ENCODE data around the gene SCAP.

The SCAP gene

DNA sequence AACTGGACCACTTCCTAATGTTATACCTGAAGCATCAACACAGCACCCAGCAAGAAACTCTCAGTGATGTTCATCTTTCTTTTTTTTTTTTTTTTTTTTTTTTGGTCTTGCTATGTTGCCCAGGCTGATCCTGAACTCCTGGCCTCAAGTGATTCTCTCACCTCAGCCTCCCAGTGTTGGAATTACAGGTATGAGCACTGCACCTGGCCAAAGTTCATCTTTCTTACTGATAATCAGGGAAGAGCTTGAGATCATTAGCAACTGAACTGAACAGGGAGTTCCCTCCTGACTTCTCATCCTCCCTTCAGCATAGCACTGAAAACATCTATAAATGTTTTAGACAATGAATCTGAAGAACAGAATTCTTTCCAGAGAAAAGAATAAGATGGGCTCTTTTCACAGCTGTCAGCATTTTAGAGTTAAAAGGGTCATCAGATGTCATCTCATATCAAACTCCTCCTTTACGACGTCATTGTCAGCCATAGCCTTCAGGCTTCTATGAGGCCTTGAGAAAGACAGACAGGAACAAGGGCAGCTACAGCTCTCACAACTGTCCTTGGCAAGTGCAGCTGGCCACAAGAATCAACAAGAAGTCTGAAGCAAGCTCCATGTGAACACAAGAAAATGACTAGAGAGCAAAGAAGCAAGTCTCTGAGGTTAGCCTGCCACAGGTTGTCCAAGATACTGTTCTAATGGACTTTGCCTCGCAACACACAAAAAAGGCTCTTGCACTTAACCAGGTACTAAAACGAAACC is 33.8 kb downstream of the SCAP start:
- TF ChIP-seq, protein P1, sequence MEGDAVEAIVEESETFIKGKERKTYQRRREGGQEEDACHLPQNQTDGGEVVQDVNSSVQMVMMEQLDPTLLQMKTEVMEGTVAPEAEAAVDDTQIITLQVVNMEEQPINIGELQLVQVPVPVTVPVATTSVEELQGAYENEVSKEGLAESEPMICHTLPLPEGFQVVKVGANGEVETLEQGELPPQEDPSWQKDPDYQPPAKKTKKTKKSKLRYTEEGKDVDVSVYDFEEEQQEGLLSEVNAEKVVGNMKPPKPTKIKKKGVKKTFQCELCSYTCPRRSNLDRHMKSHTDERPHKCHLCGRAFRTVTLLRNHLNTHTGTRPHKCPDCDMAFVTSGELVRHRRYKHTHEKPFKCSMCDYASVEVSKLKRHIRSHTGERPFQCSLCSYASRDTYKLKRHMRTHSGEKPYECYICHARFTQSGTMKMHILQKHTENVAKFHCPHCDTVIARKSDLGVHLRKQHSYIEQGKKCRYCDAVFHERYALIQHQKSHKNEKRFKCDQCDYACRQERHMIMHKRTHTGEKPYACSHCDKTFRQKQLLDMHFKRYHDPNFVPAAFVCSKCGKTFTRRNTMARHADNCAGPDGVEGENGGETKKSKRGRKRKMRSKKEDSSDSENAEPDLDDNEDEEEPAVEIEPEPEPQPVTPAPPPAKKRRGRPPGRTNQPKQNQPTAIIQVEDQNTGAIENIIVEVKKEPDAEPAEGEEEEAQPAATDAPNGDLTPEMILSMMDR (IDR thresholded peaks at IDR 0.05; ENCODE audit: insufficient read depth, low read depth, low read length, missing control alignments), result no peak
- H3K4me3 ChIP-seq (ENCODE audit: low read length), result no peak overlapping the region
- no peak for DNase-seq (ENCODE audit: low read depth)

DNA sequence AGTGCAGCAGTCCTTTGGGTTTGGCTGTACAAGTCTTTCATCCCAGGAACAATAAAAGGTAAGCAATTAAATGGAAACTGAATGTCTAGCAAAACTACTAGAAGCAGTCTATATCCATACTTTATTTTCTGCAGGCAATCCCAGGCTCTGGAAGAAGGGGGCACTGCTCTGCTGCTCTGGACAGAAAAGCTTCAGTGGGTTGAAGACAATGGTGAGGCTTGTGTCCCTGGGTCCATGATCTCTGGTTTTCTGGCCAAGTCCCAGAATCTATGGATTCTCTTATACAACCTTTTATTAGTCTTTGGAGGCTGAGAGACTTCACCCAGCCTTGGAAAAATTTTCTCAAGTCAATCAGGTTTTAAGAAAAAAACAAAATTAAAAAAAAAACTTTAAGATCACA is 35.6 kb downstream of the SCAP start:
- peak; percentile 32 for DNase-seq (ENCODE audit: low read depth)
- TF ChIP-seq, protein P1 (IDR thresholded peaks at IDR 0.05; ENCODE audit: insufficient read depth, low read depth, low read length, missing control alignments), result peak; percentile 37
- H3K4me3 ChIP-seq (ENCODE audit: low read length), result no peak overlapping the region

DNA sequence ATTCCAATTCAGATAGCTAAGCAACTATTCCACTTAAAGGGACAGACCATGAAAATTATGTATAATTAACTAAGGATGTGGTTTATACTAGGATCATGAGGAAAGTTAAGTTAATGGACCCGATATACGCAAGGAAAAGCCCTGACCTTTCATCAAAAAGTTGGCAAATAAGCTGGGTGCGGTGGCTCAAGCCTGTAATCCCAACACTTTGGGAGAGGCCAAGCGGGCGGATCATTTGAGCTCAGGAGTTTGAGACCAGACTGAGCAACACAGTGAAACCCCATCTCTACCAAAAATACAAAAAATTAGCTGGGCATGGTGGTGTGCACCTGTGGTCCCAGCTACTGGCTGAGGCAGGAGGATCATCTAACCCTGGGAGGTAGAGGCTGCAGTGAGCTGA is 39.6 kb downstream of the SCAP start:
- TF ChIP-seq, protein P1 (IDR thresholded peaks at IDR 0.05; ENCODE audit: insufficient read depth, low read depth, low read length, missing control alignments), result no peak
- DNase-seq (ENCODE audit: low read depth), result no peak
- no peak overlapping the region for H3K4me3 ChIP-seq (ENCODE audit: low read length)

DNA sequence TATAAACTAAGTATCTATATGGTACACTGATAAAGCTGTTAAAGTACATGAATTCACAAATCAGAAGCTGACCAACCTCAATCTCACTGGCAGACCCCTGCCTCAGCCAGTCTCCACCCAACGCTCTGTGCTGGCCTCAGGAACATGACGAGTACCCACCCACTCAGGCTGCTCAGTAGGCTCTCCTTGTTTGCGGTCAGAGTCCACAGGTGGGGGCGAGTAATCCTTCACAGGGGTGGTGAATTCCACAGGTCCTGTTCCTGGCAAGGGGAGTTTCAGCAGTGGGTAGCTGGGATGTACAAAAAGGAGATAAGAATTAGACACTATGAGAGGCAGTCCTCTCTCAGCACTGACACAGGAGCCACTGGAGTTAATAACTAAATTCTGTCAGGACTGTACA is 40.9 kb downstream of the SCAP start:
- no peak for DNase-seq (ENCODE audit: low read depth)
- TF ChIP-seq, protein P1 (IDR thresholded peaks at IDR 0.05; ENCODE audit: insufficient read depth, low read depth, low read length, missing control alignments), result no peak
- H3K4me3 ChIP-seq (ENCODE audit: low read length), result no peak overlapping the region

DNA sequence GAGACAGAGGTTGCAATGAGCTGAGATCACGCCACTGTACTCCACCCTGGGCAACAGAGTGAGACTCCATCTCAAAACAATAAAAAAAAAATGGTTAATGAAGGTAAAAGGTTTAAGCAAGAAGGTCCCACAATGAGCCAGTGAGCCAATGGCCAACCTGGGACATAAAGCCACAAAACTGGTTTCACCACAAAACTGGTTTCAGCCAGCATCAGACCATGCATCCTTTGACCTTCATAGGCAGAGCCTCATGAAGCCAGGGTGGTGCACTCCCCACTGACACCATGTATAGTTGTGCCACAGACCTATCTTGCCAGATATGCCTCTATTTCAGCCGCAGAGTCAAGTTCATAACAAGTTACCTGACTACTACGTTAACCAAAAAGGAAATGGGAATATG is 41.9 kb downstream of the SCAP start:
- no peak overlapping the region for H3K4me3 ChIP-seq (ENCODE audit: low read length)
- TF ChIP-seq, protein P1 (IDR thresholded peaks at IDR 0.05; ENCODE audit: insufficient read depth, low read depth, low read length, missing control alignments), result no peak
- DNase-seq (ENCODE audit: low read depth), result peak; percentile 42

DNA sequence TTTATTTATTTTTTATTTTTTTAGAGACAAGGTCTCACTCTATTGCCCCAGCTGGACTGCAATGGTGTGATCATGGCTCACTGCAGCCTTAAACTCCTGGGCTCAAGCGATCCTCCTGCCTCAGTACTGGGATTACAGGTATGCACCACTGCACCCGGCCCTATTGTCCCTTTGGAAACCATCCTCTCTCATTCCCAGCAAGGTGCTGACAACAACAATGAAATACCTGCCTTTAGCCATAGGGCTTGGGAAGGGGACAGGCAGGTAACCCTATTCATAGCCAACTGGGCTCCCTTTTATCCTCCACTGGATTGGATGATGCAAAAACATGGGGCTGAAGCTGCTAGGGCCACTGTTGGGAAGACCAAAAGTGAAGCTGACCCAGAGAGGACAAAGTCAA is 43.1 kb downstream of the SCAP start:
- TF ChIP-seq, protein P1 (IDR thresholded peaks at IDR 0.05; ENCODE audit: insufficient read depth, low read depth, low read length, missing control alignments), result no peak

DNA sequence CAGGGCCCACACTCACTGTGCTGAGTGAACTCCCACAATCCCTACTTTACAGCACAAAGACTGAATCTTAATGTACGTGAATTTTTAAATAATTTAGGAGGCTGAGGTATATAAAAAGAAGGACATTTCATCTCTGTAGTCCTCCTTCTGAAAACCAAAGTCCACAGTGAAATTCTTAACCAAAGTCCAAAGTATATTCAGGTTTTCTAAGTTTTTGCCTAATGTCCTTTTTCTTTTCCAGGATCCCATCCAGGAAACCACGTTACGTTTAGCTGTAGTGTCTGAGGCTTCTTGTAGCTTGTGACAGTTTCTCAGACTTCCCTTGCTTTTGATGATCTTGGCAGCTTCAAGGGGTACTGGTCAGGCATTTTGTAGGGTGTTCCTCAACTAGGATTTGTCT is 44.5 kb downstream of the SCAP start:
- TF ChIP-seq, protein P1 (IDR thresholded peaks at IDR 0.05; ENCODE audit: insufficient read depth, low read depth, low read length, missing control alignments), result no peak
- no peak for DNase-seq (ENCODE audit: low read depth)
- H3K4me3 ChIP-seq (ENCODE audit: low read length), result no peak overlapping the region

More for the DNA sequence above, 43.1 kb downstream of the SCAP start:
- H3K4me3 ChIP-seq (ENCODE audit: low read length), result no peak overlapping the region
- DNase-seq (ENCODE audit: low read depth), result no peak
